ENCODE measurements around the gene STK32C.

DNA sequence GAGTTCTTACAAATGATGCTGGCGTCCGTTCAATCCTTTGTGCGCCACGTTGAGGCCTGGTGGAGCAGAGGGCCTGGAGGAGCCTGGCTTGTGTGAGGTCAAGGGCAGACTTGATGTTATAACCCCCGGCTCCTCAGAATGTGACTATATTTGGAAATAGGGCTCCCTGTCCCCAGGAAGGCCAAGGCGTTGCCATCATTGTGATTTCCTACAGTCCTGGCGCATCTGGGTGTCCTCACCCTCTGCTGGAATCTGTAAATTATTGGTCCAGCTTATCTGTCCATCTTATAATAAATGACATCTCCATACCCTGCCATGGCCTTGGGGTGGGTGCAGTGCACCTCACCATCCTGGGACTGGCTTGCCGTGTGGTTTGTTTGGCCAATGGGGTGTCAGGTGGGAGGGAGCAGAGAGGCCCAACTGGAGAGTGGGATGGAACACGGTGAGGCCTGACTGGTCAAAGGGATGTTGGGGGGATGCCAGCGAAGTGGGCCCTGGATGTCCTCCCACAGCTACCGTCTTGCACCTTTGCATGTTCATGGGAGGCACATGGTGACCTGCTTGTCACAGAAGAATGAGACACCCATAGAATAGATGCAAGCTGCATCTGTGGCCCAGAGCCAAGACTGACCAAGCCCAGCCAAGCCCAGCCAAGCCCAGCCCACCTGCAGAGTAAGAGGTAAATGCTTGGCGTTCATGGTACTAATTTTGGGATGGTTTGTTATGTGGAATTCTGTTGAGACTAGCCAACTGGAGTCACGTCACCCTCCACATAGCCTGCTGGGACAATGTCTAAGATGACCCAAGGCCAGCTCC, 13.1 kb upstream of the STK32C start:
- TF ChIP-seq CSDC2 (CRISPR knock-in tag; IDR thresholded peaks at IDR 0.05) (no peak), ESRRG (CRISPR knock-in tag; IDR thresholded peaks at IDR 0.05) (no peak), ZC3H10 (CRISPR knock-in tag; IDR thresholded peaks at IDR 0.05) (no peak)
- TF ChIP-seq, protein P1, sequence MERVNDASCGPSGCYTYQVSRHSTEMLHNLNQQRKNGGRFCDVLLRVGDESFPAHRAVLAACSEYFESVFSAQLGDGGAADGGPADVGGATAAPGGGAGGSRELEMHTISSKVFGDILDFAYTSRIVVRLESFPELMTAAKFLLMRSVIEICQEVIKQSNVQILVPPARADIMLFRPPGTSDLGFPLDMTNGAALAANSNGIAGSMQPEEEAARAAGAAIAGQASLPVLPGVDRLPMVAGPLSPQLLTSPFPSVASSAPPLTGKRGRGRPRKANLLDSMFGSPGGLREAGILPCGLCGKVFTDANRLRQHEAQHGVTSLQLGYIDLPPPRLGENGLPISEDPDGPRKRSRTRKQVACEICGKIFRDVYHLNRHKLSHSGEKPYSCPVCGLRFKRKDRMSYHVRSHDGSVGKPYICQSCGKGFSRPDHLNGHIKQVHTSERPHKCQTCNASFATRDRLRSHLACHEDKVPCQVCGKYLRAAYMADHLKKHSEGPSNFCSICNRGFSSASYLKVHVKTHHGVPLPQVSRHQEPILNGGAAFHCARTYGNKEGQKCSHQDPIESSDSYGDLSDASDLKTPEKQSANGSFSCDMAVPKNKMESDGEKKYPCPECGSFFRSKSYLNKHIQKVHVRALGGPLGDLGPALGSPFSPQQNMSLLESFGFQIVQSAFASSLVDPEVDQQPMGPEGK (CRISPR knock-in tag; IDR thresholded peaks at IDR 0.05; ENCODE audit: borderline replicate concordance) = no peak
- TF ChIP-seq, protein P2, sequence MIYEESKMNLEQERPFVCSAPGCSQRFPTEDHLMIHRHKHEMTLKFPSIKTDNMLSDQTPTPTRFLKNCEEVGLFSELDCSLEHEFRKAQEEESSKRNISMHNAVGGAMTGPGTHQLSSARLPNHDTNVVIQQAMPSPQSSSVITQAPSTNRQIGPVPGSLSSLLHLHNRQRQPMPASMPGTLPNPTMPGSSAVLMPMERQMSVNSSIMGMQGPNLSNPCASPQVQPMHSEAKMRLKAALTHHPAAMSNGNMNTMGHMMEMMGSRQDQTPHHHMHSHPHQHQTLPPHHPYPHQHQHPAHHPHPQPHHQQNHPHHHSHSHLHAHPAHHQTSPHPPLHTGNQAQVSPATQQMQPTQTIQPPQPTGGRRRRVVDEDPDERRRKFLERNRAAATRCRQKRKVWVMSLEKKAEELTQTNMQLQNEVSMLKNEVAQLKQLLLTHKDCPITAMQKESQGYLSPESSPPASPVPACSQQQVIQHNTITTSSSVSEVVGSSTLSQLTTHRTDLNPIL (CRISPR knock-in tag; IDR thresholded peaks at IDR 0.05; ENCODE audit: low read depth) = no peak
- TF ChIP-seq, protein P3, sequence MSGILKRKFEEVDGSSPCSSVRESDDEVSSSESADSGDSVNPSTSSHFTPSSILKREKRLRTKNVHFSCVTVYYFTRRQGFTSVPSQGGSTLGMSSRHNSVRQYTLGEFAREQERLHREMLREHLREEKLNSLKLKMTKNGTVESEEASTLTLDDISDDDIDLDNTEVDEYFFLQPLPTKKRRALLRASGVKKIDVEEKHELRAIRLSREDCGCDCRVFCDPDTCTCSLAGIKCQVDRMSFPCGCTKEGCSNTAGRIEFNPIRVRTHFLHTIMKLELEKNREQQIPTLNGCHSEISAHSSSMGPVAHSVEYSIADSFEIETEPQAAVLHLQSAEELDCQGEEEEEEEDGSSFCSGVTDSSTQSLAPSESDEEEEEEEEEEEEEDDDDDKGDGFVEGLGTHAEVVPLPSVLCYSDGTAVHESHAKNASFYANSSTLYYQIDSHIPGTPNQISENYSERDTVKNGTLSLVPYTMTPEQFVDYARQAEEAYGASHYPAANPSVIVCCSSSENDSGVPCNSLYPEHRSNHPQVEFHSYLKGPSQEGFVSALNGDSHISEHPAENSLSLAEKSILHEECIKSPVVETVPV (CRISPR knock-in tag; IDR thresholded peaks at IDR 0.05) = no peak

Measured in SK-N-SH treated with all-trans-retinoic acid at 6 μM for 48 hours (cell line).